Activated CD4-positive, alpha-beta T cell treated with anti-CD3 and anti-CD28 coated beads for 48 hours (primary cell): ENCODE data around the gene SLCO2A1.
"Not testable (repeated sequence)": the region's sequence is repeated elsewhere in the genome, so short reads cannot be mapped to it uniquely, and the experiment has no call there.

Experiments used
- DNase-seq: peaks from one replicate; pipeline ENCODE4 v3.0.0-alpha.2; 2020

The SLCO2A1 gene

GRCh38 chr3:134029734-134030378 is at the start of gene SLCO2A1:
Gene SLCO2A1, minus strand, starts transcription at chr3:134029925. Its CDS starts 123 bp downstream, at chr3:134029802.
- DNase-seq = peak; percentile 33

GRCh38 chr3:134079111-134079547 is 49.4 kb upstream of the SLCO2A1 start:
- no peak for DNase-seq

GRCh38 chr3:134078169-134078831 is 48.6 kb upstream of the SLCO2A1 start:
- no peak for DNase-seq

GRCh38 chr3:134077649-134078161 is 48.0 kb upstream of the SLCO2A1 start:
- no peak for DNase-seq

GRCh38 chr3:134076851-134077250 is 47.1 kb upstream of the SLCO2A1 start:
- no peak for DNase-seq

GRCh38 chr3:134075846-134076245 is 46.1 kb upstream of the SLCO2A1 start:
- DNase-seq = no peak

GRCh38 chr3:134075568-134075825 is 45.8 kb upstream of the SLCO2A1 start:
- DNase-seq = no peak

- DNase-seq = no peak
Measured at GRCh38 chr3:134074790-134075567, 45.3 kb upstream of the SLCO2A1 start.

- DNase-seq = no peak
Measured at GRCh38 chr3:134074001-134074789, 44.5 kb upstream of the SLCO2A1 start.

GRCh38 chr3:134073583-134073945 is 43.8 kb upstream of the SLCO2A1 start:
- no peak for DNase-seq

GRCh38 chr3:134072881-134073582 is 43.3 kb upstream of the SLCO2A1 start:
- DNase-seq = no peak

GRCh38 chr3:134070281-134070680 is 40.6 kb upstream of the SLCO2A1 start:
- not testable (repeated sequence) for DNase-seq

- no peak for DNase-seq
Measured at GRCh38 chr3:134068429-134068828, 38.7 kb upstream of the SLCO2A1 start.

- no peak for DNase-seq
Measured at GRCh38 chr3:134067531-134068161, 37.9 kb upstream of the SLCO2A1 start.

- DNase-seq = no peak
Measured at GRCh38 chr3:134066651-134067530, 37.2 kb upstream of the SLCO2A1 start.

GRCh38 chr3:134066158-134066541 is 36.4 kb upstream of the SLCO2A1 start:
- no peak for DNase-seq

GRCh38 chr3:134065252-134066157 is 35.8 kb upstream of the SLCO2A1 start:
- no peak for DNase-seq

GRCh38 chr3:134064081-134064480 is 34.4 kb upstream of the SLCO2A1 start:
- no peak for DNase-seq

GRCh38 chr3:134061401-134061800 is 31.7 kb upstream of the SLCO2A1 start:
- no peak for DNase-seq
